ENCODE results near the gene FOXP1. TPM values are rescaled to one million over a fixed set of nuclear protein-coding genes. Genes with fewer than 3 reads are reported as not detected.

FOXP1 gene
- total and polyA plus RNA-seq, 3 donors from 2014 or later = 37.8 to 105 (median 75.9) TPM

DNA sequence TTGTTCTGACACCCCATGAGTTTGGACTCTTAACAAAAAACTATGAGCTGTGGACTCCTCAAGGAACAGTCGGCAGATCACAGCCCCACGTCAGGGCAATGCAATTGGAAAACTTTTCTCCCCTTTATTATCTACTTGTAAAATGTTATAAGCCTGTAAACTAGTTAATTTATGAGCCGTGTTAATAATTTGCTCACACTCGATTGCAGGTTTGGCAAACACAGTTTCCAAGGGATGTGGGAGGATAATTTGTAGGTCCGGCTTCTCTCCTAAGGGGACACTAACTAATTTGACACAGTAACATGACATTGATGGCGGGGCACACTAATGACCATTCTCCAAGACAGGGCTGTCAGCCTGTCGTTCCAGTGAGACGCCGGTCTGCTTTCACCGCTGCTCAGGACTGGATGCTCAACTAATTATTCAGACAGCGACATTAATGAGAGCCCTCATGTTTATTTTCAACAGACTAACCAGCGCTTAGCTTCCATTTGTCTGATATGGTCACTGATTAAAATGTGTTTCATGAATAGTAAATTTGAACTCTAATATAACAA lies 222.1 kb downstream of the FOXP1 start:
- no peak for DNase-seq
- Histone ChIP-seq H3K4me1 (no peaks in the 10 kb centered on the region), H3K36me3 (ENCODE audit: low read depth, missing control alignments) (no peaks in the 10 kb centered on the region), H3K4me3 (no peak overlapping the region), H3K27me3 (no peaks in the 10 kb centered on the region), H3K9me3 (no peaks in the 10 kb centered on the region), H3K27ac (no peak overlapping the region)
- TF ChIP-seq, protein P1, sequence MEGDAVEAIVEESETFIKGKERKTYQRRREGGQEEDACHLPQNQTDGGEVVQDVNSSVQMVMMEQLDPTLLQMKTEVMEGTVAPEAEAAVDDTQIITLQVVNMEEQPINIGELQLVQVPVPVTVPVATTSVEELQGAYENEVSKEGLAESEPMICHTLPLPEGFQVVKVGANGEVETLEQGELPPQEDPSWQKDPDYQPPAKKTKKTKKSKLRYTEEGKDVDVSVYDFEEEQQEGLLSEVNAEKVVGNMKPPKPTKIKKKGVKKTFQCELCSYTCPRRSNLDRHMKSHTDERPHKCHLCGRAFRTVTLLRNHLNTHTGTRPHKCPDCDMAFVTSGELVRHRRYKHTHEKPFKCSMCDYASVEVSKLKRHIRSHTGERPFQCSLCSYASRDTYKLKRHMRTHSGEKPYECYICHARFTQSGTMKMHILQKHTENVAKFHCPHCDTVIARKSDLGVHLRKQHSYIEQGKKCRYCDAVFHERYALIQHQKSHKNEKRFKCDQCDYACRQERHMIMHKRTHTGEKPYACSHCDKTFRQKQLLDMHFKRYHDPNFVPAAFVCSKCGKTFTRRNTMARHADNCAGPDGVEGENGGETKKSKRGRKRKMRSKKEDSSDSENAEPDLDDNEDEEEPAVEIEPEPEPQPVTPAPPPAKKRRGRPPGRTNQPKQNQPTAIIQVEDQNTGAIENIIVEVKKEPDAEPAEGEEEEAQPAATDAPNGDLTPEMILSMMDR (IDR thresholded peaks at IDR 0.05) = no peak
- no peak for TF ChIP-seq POLR2A (IDR thresholded peaks at IDR 0.05)
- WGBS, 2 donors = 73% methylated on average over 12 of the region's 12 CpGs
- intact Hi-C loops (cut with DNase I; ENCODE audit: low total_unique reads) = no loop called here

GRCh38 chr3:71360764-71361163 lies 222.8 kb downstream of the FOXP1 start:
- no peak overlapping the region for H3K27ac ChIP-seq
- TF ChIP-seq, protein P1 (IDR thresholded peaks at IDR 0.05) = no peak
- TF ChIP-seq POLR2A (IDR thresholded peaks at IDR 0.05) = no peak
- no peak for DNase-seq
- no peak overlapping the region for H3K4me3 ChIP-seq
- H3K36me3 ChIP-seq (ENCODE audit: low read depth, missing control alignments) = no peaks in the 10 kb centered on the region
- no peaks in the 10 kb centered on the region for H3K4me1 ChIP-seq
- H3K9me3 ChIP-seq = no peaks in the 10 kb centered on the region
- WGBS, 2 donors = 89 to 100% methylated on average over 2 of the region's 2 CpGs
- intact Hi-C loops (cut with DNase I; ENCODE audit: low total_unique reads) = no loop called here
- H3K27me3 ChIP-seq = no peaks in the 10 kb centered on the region

- no peak overlapping the region for H3K4me3 ChIP-seq
- TF ChIP-seq, protein P1 (IDR thresholded peaks at IDR 0.05) = no peak
- TF ChIP-seq POLR2A (IDR thresholded peaks at IDR 0.05) = no peak
- DNase-seq = no peak
- 94 to 97% methylated on average over 4 of the region's 4 CpGs for WGBS, 2 donors
- no peaks in the 10 kb centered on the region for H3K36me3 ChIP-seq (ENCODE audit: low read depth, missing control alignments)
- no peaks in the 10 kb centered on the region for H3K27me3 ChIP-seq
- no peak overlapping the region for H3K27ac ChIP-seq
- H3K9me3 ChIP-seq = no peaks in the 10 kb centered on the region
- intact Hi-C loops (cut with DNase I; ENCODE audit: low total_unique reads) = no loop called here
- no peaks in the 10 kb centered on the region for H3K4me1 ChIP-seq
Measured at GRCh38 chr3:71360180-71360579, 223.3 kb downstream of the FOXP1 start.

GRCh38 chr3:71358243-71358642 lies 225.3 kb downstream of the FOXP1 start:
- H3K27me3 ChIP-seq = no peaks in the 10 kb centered on the region
- no peak overlapping the region for H3K4me3 ChIP-seq
- intact Hi-C loops (cut with DNase I; ENCODE audit: low total_unique reads) = no loop called here
- H3K27ac ChIP-seq = no peak overlapping the region
- no peaks in the 10 kb centered on the region for H3K36me3 ChIP-seq (ENCODE audit: low read depth, missing control alignments)
- H3K9me3 ChIP-seq = no peaks in the 10 kb centered on the region
- DNase-seq = no peak
- no peaks in the 10 kb centered on the region for H3K4me1 ChIP-seq
- no peak for TF ChIP-seq POLR2A (IDR thresholded peaks at IDR 0.05)
- TF ChIP-seq, protein P1 (IDR thresholded peaks at IDR 0.05) = no peak
- WGBS, 2 donors = 96% methylated on average over 8 of the region's 8 CpGs

GRCh38 chr3:71356265-71356664 lies 227.3 kb downstream of the FOXP1 start:
- Histone ChIP-seq H3K4me3 (no peak overlapping the region), H3K4me1 (no peaks in the 10 kb centered on the region), H3K27me3 (no peaks in the 10 kb centered on the region), H3K27ac (no peak overlapping the region), H3K36me3 (ENCODE audit: low read depth, missing control alignments) (no peaks in the 10 kb centered on the region), H3K9me3 (no peaks in the 10 kb centered on the region)
- TF ChIP-seq, protein P1 (IDR thresholded peaks at IDR 0.05) = no peak
- no peak for TF ChIP-seq POLR2A (IDR thresholded peaks at IDR 0.05)
- no peak for DNase-seq
- intact Hi-C loops (cut with DNase I; ENCODE audit: low total_unique reads) = no loop called here
- 77% methylated on average over 6 of the region's 6 CpGs for WGBS, 2 donors
